A673 (cell line): ENCODE measurements around the gene BCAS4. TPM values are rescaled to one million over a fixed set of nuclear protein-coding genes. Genes with fewer than 3 reads are reported as not detected.
A peak's percentile ranks its signal among the peaks of the same experiment; 100 is the strongest.

ENCODE experiments used
- BruUV-seq: library from RNA; stranded (reverse); fragments of 400-500 nt; replicated peaks from 2 replicates; lab custom pipeline; 2021; lab: Mats Ljungman, UMichigan
- CTCF ChIA-PET: fragments of 300-600 bp; sonication (Branson Sonifier 250); formaldehyde crosslinking; loops from one replicate; lab custom pipeline; 2022; ENCODE audit warnings: antibody characterized with exemption; lab: Charles Lee
- POLR2A ChIA-PET: fragments of 300-600 bp; sonication (Branson Sonifier 250); formaldehyde crosslinking; loops from one replicate; lab custom pipeline; 2022; ENCODE audit warnings: antibody characterized with exemption; ENCODE audit not compliant: low non-redundant PET; lab: Charles Lee
- DNase-seq: peaks from one replicate; pipeline ENCODE4 v3.0.0-alpha.2; 2015; ENCODE audit warnings: low spot score
- H3K27ac ChIP-seq: fragments of 200-600 bp; sonication (generic); 2 replicates; pipeline ENCODE4 v1.5.1; 2016; ENCODE audit warnings: mixed run types, low read depth, mild to moderate bottlenecking, mixed read lengths, antibody characterized with exemption, low read length; ENCODE audit not compliant: poor library complexity, severe bottlenecking
- H3K27me3 ChIP-seq: fragments of 200-600 bp; sonication (generic); replicated peaks from 2 replicates; pipeline ENCODE4 v1.6.1; 2017; ENCODE audit warnings: mixed run types, low read depth, mild to moderate bottlenecking, mixed read lengths, antibody characterized with exemption, low read length; ENCODE audit not compliant: insufficient read depth, poor library complexity
- H3K36me3 ChIP-seq: fragments of 200-600 bp; sonication (generic); 2 replicates; pipeline ENCODE4 v1.6.1; 2016; ENCODE audit warnings: mixed run types, mild to moderate bottlenecking, mixed read lengths, antibody characterized with exemption, low read length; ENCODE audit not compliant: insufficient read depth, poor library complexity, severe bottlenecking
- H3K4me1 ChIP-seq: fragments of 200-600 bp; sonication (generic); 2 replicates; pipeline ENCODE4 v1.6.1; 2017; ENCODE audit warnings: mixed run types, mild to moderate bottlenecking, mixed read lengths, antibody characterized with exemption, low read length; ENCODE audit not compliant: insufficient read depth, poor library complexity, severe bottlenecking
- H3K4me3 ChIP-seq: fragments of 200-600 bp; sonication (generic); 2 replicates; pipeline ENCODE4 v1.5.1; 2016; ENCODE audit warnings: low read depth, mixed run types, mild to moderate bottlenecking, mixed read lengths, low read length; ENCODE audit not compliant: poor library complexity, severe bottlenecking
- H3K9me3 ChIP-seq: fragments of 200-600 bp; sonication (generic); 2 replicates; pipeline ENCODE4 v1.6.1; 2016; ENCODE audit warnings: mixed run types, low read depth, mild to moderate bottlenecking, mixed read lengths, antibody characterized with exemption, low read length; ENCODE audit not compliant: poor library complexity, severe bottlenecking
- CTCF ChIP-seq: fragments of 300-800, 200-600 bp; sonication (generic); conservative IDR thresholded peaks from 2 replicates; pipeline ENCODE4 v1.5.1; 2017; ENCODE audit warnings: low read depth, mild to moderate bottlenecking, antibody characterized with exemption, low read length, moderate library complexity, mixed read lengths
- EZH2 ChIP-seq: fragments of 200-600 bp; sonication (generic); IDR thresholded peaks from 2 replicates; pipeline ENCODE4 v1.6.1; 2017; ENCODE audit warnings: borderline replicate concordance, low read depth, mild to moderate bottlenecking, mixed read lengths, antibody characterized with exemption, low read length; ENCODE audit not compliant: poor library complexity, severe bottlenecking
- intact Hi-C: fragments of 100-400 bp; cut with micrococcal nuclease; formaldehyde crosslinking; loops from one replicate; pipeline ENCODE4 v1.10.0; 2022; ENCODE audit not compliant: unreplicated experiment
- total RNA-seq: library from RNA; stranded (reverse); gene quantifications from 2 replicates; pipeline ENCODE4 v1.2.3, GENCODE V29; 2021

BCAS4 gene
- total RNA-seq, 1 experiment from 2014 or later, result 28.4 TPM

GRCh38 chr20:50918403-50918802 lies 123.5 kb downstream of the BCAS4 start:
- CTCF ChIA-PET, result no interaction called here
- Histone ChIP-seq H3K36me3 (peaks cover 29% of the 10 kb centered on the region), H3K9me3 (no peaks in the 10 kb centered on the region), H3K27ac (peak overlapping the region; percentile 33), H3K4me3 (no peak overlapping the region), H3K27me3 (no peaks in the 10 kb centered on the region), H3K4me1 (peaks cover 60% of the 10 kb centered on the region)
- no peak for DNase-seq
- intact Hi-C loops, result no loop called here
- BruUV-seq, result no TSS peak
- TF ChIP-seq EZH2, result no peak
- no peak for TF ChIP-seq CTCF
- POLR2A ChIA-PET, result no interaction called here

- Histone ChIP-seq H3K36me3 (peaks cover 29% of the 10 kb centered on the region), H3K27ac (no peak overlapping the region), H3K9me3 (no peaks in the 10 kb centered on the region), H3K27me3 (no peaks in the 10 kb centered on the region), H3K4me3 (no peak overlapping the region), H3K4me1 (peaks cover 49% of the 10 kb centered on the region)
- POLR2A ChIA-PET, result no interaction called here
- CTCF ChIA-PET, result interaction anchor here (0.6 to 0.7 kb wide), 2 partner anchors 20 to 103 kb away, joined by 3 to 4 read pairs; no protein-coding TSS in a partner anchor
- no TSS peak for BruUV-seq
- DNase-seq, result peak; percentile 41
- intact Hi-C loops, result no loop called here
- TF ChIP-seq CTCF (no peak), EZH2 (no peak)
Observed at GRCh38 chr20:50919567-50919966, 124.7 kb downstream of the BCAS4 start.

- no peak for DNase-seq
- no peaks in the 10 kb centered on the region for H3K9me3 ChIP-seq
- CTCF ChIA-PET, result interaction anchor here (0.6 kb wide), 1 partner anchor 314 kb away, joined by 3 read pairs; no protein-coding TSS in a partner anchor
- no peaks in the 10 kb centered on the region for H3K27me3 ChIP-seq
- H3K36me3 ChIP-seq, result peaks cover 34% of the 10 kb centered on the region
- peaks cover 38% of the 10 kb centered on the region for H3K4me1 ChIP-seq
- no peak for TF ChIP-seq EZH2
- TF ChIP-seq CTCF, result no peak
- POLR2A ChIA-PET, result no interaction called here
- H3K4me3 ChIP-seq, result no peak overlapping the region
- no peak overlapping the region for H3K27ac ChIP-seq
- BruUV-seq, result no TSS peak
- intact Hi-C loops, result no loop called here
Observed at GRCh38 chr20:50920997-50921396, 126.1 kb downstream of the BCAS4 start.
